C4-2B (cell line): ENCODE data around the gene DRG2.

Experiments
- CTCF ChIP-seq: fragments of 450-650 bp; conservative IDR thresholded peaks from 2 replicates; pipeline ENCODE4 v1.5.1; 2017; ENCODE audit warnings: mild to moderate bottlenecking
- ZFX ChIP-seq: fragments of 450-650 bp; IDR thresholded peaks from 2 replicates; pipeline ENCODE4 v1.6.1; 2017

GRCh38 chr17:18111330-18111971 lies 23.7 kb downstream of the DRG2 start:
- no peak for TF ChIP-seq CTCF
- no peak for TF ChIP-seq ZFX
